GM18498 (cell line): Measurements from ENCODE around the gene ALDOB.

Experiments
- ATAC-seq: cut with Tn5 transposase; IDR thresholded peaks from one replicate; pipeline ENCODE4 v1.9.1; 2021; ENCODE audit warnings: mild to moderate bottlenecking, moderate library complexity; ENCODE audit not compliant: unreplicated experiment

Gene ALDOB

DNA sequence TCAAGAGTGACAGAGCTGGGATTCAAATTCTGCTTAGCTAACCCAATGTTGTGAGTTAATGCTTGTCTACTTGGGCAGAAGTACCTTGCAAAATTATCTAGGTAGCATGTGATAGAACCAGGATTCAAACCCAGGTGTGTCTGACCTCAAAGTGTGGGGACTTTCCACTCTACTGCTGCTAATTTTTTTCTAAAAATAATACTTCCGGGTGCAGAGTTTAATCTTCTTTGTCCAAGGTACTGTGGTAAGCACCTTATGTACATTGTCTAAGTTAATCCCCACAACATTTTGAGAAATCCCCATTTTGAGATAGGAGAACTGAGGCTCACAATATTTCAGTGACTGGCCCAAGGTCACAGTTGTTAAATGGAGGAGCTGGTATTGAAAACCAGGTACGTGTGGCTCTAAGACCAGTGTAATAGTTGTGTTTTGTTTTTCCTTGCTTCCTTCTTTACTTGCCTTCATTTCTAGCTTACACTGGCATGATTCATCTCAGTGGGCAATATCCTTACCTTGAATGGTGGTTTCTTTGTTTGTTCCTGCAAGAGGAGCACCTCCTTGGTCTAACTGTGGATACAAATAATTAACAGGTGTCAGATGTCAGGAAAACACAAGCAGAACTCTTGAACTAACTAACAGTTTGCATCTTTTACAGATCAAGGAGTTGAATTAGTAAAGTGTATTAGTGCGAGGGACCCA, 7.5 kb downstream of the ALDOB start:
- peak; percentile 62 for ATAC-seq

DNA sequence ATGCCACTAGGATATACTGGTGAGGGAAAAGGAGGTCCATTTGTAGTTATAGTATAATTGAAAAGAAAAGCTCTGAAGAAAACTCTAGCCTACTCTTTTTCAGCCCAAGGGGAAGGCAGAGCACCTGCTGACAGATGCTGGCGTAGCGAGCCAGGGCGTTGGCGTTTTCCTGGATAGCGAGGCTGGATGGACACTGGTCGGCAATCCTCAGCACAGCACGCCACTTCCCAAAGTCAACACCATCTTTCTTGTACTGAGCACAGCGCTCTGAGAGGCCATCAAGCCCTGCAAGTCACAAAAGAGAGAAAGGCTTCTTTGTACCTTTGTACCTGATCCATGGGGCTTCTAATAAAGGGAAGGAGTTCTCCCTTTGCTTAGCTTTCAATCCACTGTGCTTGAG, 8.2 kb downstream of the ALDOB start:
- ATAC-seq: no peak

DNA sequence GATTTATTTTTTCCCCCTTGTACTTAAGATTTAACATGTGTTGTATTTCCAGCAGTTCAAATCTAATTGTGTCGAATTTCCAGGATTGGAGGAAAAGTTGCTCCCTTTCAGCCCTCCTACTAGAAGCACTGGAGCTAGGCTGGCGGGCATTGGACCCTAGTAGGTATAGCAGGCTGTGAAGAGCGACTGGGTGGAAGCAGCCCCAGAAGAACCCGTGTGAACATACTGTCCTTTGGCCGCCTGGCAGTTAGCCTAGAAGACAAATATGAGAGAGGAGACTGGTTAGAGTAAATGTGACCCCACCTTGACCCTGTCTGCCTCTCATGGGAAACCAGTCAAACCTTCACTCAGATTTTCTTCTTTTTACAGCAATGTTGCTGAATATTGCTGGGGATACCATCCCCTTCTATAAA, 13.9 kb downstream of the ALDOB start:
- no peak for ATAC-seq

DNA sequence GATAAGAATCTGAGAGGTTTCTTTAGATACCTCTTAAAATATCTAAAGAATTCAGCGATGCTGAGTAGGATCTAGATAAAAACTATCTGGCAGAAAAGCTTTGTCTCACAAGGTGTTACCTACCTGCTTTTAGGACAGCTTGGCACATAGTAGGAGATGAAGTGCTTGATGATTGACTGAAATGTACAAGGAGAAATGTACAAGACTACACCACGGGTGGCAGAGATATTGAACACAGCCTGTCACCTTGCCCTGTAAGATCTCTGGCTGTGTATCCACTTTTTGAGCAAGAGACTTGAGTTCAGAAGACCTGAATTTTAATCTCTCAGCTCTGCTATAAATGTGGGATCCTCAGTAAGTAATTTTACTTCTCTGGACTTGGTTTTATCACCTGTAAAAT, 15.7 kb downstream of the ALDOB start:
- no peak for ATAC-seq

DNA sequence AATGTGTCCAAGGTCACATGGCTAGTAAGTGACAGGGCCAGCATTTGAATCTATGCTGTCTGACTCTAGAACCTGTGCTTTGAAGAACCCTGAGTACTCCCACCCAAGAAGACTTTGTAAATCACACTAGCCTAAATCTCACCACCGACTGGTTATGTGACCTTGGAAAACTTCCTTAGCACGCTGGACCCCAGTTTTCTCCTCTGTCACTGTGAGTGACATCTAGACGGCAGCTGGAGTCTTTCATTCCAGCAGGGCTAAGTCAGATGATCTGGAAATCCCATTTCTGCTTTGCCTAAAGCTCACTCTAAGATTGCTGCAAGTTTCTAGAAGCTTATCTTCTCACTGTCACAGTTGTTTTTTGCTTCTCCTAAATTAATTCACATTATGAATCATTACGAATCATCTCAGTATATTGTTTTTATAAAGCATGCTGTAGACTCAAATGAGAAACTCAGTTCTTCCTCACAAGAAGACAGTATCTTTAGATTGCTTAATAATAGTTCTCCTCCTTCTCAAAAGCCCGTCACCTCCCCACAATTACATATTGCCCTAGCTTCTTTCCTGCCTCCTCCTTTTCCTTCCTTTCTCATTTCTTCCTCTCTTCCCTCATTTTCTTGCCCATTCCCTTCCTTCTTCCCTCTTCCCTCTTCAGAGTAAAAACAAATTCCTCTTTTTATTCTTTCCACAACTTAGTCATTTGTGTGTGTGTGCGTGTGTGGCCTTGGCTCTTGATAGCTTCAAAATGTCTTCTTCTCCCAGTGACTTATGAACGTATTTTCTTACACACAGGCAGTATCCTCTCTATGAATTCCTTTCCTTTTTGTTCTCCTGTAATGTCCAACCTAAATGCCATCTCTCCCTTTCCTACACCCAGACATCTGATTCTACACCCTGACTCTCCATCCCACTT, 16.8 kb downstream of the ALDOB start:
- no peak for ATAC-seq

DNA sequence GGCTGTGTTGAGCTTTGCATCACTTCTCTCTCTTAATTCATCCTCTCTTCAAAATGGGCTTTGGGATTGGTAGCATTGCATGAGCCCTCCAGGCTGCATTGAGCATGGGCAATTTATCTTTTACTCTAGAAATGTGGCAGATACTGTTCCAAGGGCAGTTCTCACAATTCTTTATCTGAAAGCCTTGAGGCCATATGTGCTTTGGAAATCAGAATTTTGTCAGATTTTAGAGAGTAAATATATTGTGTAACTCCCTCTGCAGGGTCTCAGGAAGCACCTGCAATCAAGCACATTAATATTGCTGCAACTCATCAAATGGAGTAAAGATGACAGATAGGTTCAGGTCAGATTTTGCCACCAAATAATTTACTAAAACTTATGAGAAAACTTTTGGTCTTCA, 17.6 kb downstream of the ALDOB start:
- ATAC-seq: no peak

DNA sequence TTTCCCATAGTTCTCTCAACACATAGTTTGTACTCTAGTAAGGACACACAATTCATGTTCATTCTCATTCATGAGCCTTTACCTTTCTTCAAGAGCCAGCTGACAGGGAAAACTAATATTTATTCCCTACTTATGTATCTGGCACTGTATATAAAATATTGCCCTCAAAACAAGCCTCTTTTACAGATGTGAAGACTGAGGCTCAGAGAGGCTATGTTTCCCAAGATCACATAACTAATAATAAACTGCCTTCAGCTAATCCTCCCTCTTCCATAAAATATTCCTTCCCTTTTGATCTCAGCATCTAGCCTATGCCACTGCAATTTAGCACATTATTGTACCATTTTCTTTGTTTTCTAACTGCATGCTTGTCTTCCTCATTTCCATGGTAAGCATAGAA, 18.2 kb downstream of the ALDOB start:
- no peak for ATAC-seq

DNA sequence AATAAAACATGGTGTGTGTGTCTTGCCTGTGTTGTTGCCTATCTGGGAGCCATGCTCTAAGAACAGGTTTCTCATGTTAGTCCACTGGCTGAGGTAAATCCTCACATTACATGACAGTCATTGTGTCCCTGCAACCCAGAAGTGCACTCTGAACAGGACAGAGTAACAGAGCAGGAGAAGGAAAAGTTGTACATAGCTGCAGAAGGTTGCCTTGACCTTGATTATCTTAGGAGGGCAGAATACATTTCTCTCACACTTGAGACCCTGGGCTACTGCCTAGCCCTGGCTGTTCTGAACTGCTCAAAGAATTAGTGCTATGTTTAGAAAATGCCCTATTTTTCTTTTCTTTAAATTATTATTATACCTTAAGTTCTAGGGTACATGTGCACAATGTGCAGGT, 20.0 kb downstream of the ALDOB start:
- no peak for ATAC-seq

DNA sequence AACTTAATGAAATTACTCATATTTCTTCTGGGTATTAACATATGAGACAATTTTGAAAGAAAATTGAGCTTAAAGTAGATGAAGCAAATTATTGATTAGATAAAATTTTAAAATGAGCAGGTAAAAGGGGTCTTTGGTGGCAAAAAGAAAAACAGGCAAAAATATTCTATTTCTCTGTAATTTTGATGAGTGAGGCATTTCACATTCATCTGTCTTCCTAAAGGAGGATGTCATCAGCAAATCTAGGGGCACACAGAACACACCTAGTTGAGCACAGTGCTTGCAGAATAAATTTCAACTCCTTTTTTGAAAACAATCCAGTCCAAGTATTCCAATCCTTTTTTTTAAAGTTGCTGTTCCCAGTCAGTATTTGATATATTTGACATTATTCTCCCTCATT, 20.7 kb downstream of the ALDOB start:
- ATAC-seq: no peak

DNA sequence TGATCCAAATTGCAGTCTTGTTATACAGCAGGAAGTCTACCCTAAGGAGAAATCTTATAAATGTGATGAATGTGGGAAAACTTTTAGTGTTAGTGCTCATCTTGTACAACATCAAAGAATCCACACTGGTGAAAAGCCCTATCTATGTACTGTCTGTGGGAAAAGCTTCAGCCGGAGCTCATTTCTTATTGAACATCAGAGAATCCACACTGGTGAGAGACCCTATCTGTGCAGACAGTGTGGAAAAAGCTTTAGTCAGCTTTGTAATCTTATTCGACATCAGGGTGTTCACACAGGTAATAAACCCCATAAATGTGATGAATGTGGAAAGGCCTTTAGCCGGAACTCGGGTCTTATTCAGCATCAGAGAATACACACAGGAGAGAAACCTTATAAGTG, 26.5 kb downstream of the ALDOB start:
- no peak for ATAC-seq

DNA sequence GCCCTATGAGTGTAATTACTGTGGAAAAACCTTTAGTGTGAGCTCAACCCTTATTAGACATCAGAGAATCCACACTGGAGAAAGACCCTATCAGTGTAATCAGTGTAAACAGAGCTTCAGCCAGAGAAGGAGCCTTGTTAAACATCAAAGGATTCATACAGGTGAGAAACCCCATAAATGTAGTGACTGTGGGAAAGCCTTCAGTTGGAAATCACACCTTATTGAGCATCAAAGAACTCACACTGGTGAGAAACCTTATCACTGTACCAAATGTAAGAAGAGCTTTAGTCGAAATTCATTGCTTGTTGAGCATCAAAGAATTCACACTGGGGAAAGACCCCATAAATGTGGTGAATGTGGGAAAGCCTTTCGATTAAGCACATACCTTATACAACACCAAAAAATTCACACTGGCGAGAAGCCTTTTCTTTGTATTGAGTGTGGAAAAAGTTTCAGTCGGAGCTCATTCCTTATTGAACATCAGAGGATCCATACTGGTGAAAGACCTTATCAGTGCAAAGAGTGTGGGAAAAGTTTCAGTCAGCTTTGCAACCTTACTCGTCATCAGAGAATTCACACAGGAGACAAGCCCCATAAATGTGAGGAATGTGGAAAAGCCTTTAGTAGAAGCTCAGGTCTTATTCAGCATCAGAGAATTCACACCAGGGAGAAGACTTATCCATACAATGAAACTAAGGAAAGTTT, 27.0 kb downstream of the ALDOB start:
- ATAC-seq: no peak

DNA sequence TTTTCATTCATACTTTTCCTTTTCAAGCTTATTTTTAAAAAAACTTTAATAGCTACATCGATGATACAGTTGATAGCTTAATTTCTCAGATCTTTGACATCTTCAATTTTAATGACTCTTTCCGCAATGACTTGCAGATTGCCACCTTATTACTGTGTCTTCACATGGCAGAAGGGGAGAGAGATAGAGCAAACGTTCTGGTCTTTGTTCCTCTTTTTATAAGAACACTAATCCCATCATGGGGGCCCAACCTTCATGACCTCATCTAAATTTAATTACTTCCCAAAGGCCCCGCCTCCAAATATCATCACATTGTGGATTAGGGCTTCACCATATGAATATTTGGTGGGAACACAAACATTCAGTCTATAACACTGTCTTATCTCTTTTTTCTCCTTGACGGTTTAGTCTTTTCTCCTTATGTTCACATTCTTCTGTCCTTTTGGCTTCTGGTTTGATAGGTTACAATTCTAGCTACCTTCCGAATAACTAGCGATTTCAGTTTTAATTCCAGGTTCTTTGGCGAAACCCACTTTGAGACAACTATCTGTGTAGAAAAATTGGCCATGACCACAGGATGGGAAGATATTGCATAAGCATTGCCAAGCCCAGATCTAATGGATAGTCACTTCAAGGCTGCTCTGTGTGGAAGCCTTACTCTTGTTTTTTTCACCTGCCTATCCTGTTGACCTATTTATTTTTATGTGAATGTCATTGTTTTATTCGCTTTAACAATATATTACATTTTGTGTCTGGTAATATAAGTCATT, 31.9 kb downstream of the ALDOB start:
- no peak for ATAC-seq

DNA sequence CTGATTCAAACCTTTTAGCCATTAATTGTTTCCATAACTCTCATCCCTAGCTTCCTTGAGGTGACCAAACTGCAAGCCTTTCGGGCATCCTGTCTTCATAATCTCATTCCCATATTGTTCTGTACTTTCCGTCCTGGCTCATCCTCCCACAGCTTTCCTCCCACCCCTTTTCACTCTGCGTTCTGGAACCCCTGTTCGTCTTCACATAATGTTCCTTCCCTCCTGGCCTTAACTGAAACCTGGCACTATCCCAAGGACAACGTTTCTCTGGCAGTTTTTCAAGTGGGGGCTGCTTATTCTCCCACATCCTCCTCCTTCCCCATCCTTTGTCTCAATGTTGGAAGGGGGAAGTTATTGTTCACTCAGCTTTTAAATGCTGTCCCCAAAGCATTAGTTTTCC, 35.5 kb downstream of the ALDOB start:
- ATAC-seq: no peak

DNA sequence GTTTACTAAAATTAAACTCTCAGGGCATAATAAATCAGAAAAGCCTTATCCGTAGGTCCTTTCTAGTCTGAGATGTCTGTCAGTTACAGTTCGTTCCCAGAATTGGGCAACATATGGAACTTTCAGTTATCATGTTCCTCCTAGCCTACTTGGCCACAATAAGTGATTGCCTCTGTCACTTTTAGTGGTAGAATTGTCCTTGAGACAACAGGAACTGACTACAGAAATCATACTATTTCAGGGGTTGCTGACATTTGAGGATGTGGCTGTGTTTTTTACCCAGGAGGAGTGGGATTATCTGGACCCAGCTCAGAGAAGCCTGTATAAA, 36.0 kb downstream of the ALDOB start:
- ATAC-seq: no peak

DNA sequence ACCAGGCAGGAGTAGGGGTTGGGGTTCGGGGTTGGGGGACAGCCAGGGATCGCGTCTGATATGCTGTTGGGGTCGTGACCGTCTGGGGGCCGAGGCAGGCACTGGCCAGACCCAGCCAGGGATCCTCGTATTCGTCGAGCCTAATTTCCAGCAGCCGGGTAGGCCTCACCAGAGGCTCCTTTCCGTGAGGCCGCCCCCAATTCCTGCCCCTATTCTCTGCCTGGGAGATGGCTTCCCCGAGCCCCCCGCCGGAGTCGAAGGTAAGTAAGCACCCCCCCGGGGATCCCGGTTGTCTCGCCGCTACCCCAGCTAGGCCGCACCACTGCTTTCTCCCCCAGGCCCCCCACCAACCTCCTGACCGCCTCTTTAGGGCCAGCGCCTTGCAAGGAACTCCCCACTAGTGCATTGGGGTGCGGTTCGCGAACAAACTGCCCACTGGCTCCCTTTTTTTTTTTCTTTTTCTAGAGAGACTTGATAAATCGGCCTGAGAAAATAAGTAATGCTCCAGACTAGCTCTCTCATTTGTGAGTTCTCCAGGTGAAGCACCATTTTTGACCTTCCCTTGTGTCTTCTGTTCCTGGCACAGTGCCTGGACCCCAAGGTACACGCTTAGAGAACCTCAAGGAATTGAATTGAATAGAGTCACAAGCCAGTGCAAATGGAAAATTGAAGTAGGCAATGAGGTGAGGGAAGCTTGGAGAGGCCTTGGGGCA, 36.5 kb downstream of the ALDOB start:
- no peak for ATAC-seq

DNA sequence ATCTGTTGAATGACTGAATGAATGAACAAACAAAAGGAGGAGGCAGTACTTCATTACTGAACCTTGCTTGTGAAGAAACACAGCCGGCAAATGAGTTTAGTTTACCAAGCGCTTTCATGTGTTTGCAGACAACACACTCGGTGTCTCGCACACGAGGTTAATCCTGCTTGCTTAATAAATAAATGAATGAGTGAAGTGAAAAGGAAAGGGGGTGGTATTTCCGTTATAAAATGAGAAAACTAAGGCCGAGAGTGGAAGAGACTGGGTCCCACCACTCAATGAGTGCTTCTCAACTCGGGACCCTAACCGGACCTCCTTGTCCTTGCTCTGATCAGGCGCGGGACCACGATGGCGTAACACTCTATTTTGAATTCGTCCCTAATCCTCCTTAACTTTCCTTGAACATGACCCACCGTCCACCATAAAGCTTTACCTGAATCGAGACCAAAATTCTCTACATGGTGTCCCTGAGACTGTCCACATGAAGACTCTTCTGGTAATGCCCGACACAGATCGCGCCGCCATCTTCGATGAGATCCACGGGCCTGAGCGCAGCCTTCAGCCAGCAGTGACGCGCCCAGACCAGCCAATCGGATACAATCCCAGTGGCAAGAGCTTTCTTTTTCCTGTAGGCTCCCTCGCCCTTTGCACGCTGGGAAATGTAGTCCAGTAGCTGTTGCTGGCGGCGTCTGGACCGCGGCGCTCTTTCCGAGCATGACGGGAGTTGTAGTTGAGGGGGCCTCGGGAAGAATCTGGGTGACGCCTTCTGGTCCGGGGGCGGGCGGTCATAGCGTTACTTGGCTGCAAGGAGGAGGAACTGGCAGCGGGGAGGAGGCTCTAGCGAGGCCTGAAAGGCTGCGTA, 37.3 kb downstream of the ALDOB start, which contains the start of the genes MRPL50 and ZNF189:
Gene MRPL50, minus strand, starts transcription at position 551 of the 862 bp plus-strand sequence. Its CDS starts 26 bp downstream, at position 525.
Gene ZNF189, plus strand, starts transcription at position 784 of the 862 bp plus-strand sequence. CDS start 306 bp downstream, outside the sequence.
- peak; percentile 99 for ATAC-seq

DNA sequence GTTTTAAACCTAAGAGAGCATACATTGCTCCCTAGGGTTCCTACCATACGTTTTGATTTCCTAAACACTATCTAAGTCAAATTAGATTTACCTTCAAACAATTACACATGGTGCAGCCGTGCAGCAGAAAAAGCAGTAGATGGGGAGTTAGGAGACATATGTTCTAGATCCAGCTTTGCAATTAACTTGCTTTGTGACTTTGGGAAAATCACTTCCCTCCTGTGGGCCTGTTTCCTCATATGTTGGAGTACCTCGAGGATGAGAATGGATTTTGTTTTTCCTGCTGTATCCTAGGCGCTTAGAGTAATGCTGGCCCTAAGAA, 37.9 kb downstream of the ALDOB start:
- ATAC-seq: no peak

DNA sequence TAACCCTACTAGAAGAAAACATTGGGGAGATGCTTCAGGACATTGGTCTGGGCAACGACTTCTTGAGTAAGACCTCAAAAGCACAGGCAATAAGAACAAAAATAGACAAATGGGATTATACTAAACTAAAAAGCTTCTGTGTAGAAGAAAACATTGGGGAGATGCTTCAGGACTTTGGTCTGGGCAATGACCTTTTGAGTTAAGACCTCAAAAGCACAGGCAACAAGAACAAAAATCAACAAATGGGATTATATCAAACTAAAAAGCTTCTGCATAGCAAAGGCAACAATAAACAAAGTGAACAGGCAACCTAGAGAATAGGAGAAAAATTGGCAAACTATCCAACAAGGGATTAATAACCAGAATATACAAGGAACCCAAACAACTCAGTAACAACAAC, 40.9 kb downstream of the ALDOB start:
- no peak for ATAC-seq

DNA sequence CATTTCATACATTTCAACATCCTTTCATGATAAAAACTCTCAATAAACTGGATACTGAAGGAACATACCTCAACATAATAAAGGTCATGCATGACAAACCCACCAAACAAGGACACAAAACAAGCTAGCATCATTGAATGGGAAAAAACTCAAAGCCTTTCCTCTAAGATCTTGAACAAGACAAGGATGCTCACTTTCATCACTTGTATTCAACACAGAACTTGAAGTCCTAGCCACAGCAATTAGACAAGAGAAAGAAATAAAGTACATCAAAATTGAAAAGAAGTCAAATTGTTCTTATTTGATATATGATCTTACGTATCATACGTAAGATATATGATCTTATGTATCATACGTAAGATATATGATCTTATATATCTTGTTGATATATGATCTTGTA, 42.4 kb downstream of the ALDOB start:
- no peak for ATAC-seq
